DMS114 treated with DMSO at 0.1 percent for 48 hours (cell line): ENCODE results near the gene COMT.
"Not testable (repeated sequence)": the region's sequence is repeated elsewhere in the genome, so short reads cannot be mapped to it uniquely, and the experiment has no call there.

Experiments
- DNase-seq: peaks from one replicate; lab custom pipeline; 2025; ENCODE audit not compliant: unreplicated experiment; lab: John Stamatoyannopoulos, UW

COMT gene

DNA sequence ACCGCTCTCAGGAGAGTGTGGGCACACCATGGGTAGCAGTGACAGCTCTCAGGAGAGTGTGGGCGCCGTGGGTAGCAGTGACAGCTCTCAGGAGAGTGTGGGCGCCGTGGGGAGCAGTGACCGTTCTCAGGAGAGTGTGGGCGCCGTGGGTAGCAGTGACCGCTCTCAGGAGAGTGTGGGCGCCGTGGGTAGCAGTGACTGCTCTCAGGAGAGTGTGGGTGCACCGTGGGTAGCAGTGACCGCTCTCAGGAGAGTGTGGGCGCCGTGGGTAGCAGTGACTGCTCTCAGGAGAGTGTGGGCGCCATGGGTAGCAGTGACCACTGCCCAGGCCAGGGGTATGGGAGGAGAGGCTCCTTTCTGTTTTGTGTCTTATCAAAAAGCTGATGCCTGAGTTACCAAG lies 33.7 kb upstream of the COMT start:
- DNase-seq: not testable (repeated sequence)

DNA sequence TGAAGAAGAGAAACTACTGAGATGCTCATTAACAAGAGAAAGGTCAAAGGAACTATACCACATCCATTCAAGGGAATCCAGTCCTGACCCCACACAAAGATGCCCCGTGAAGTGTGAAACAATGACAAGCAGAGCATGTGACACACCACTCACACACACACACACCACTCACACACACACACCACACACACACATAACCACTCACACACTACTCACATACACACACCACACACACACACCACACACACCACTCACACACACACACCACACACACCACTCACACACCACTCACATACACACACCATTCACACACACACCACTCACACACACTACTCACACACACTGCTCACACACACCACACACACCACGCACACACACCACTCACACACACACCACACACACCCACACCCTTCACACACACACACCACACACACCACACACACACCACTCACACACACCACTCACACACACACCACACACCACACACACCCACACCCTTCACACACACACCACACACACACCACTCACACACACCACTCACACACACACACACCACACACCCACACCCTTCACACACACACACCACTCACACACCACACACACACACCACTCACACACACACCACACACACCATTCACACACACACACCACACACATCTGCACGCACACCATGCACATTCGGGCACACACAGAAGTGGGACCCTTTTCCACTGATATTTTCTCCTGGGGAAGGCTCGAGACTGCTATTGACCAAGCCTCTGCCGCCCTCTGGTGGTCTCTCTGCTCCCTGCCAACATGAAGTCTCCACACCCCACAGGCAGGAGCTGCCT lies 32.0 kb upstream of the COMT start:
- DNase-seq: peak; percentile 51

DNA sequence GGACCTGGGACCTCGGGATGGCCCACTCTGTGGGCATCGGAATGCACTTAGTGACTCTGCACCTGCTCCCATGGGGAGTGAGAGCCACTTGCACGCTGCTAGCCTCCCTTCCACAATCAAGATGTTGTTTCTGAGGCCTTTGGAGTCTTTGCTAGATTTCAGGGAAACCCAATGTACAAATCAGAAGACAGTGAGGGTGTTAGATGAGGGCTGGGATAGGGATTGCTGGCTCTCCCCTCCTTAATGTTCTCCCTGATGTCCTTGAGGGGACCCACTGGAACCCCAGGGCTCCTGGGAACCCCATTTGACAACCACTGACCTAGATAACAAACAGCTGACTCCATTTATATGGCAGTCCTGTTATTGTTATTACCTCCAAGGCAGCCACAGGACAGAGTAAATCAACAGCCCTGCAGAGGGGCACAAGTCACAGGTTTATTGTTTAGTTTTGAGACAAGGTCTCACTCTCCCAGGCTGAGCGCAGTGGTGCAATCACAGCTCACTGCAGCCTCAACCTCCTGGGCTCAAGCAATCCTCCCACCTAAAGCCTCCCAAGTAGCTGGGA lies 31.3 kb upstream of the COMT start:
- DNase-seq: no peak

DNA sequence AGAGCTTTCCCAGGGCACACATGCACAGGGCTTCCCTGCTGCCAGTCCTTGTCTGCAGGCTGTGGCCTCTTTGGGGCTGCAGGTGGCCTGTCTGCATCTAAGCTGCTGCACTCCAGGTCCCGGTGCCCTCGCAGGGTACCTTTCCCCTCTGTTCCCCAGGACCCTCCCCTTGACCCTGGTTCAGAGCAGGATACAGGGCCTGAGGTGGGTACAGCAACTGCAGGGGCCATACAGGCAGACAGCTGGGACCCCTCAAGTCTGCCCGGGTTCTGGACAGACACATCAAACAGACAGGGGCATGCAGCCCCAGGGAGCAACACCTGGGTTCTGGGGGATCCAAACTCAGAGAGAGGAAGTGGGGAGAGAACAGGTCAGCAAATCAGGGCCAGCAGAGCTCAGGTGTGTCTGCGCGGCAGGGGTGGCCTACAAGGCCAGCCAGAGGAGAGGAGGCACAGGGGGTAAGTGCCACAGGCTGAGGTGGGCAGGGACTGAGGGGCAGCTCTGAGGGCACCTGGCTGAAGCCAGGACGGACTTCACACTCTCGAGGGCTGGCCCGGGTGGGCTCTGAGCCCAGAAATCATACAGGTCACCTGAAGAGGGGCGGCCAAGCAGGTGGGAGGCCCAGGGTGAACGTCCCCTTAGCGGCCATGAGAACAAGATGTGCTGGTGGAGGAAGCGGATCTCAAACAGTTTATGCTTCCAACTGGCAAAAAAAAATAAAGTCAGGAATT lies 29.9 kb upstream of the COMT start:
- no peak for DNase-seq

DNA sequence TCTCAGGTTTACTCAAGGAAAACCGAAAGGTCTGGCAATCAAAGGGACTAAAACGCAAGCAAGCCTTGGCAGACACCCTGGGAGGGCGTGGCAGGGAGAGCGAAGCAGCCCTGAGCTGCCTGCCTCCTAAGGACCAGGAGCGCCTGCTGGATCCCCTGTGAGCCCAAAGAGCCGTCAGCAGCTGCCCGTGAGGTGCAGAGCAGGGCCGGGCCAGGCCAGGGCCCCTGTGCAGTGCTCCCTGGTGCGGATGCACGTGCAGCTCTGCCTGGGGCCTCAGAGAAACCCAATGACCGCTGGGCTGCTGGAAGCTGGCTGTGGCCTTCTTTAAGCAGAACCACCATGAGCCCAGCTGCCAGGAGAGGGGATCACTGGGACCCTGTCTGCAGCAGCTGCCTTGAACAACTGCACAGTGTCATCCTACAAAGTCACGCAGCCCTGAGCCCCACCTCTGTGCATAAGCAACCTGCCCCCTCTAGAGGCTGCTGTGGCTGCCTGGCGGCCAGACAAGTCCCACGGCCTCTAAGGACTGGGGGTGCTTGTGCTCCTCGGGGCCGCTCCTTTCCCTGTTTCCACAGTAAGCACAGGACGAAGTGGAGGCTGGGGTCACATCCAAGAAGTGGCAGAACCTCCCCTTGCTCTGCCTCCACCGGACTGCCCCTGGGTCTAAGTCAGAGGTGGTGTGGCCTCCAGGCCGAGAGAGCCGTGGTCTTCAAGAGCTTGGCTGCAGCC lies 29.1 kb upstream of the COMT start:
- no peak for DNase-seq

DNA sequence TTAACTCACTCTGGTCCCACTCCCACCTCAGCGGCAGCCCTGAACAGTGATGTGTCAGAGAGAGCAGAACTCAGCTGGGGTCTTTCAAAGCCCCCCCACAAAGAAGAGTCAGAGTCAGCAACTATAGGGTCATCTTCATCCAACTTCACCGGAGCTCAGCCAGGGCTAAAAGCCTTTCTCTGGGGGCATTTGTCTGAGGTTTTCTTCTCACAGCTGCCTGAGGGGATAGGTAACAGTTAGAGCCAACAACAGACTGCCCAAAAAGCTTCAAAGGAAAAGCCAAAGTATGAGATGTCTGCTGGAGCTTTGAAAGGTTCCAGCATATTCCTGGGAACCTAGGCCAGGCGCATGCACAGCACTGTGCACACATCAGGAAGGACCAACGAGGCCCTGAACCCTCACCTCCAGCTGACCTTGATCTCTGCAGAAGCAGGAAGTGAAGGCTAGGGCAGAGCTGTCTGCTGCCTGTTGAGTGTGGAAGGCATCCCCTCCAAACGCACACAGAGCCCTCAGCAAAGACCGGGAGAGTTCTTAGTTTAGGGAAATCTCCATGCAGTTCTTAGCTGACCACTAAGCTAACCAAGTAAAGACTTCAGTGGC lies 28.1 kb upstream of the COMT start:
- no peak for DNase-seq

DNA sequence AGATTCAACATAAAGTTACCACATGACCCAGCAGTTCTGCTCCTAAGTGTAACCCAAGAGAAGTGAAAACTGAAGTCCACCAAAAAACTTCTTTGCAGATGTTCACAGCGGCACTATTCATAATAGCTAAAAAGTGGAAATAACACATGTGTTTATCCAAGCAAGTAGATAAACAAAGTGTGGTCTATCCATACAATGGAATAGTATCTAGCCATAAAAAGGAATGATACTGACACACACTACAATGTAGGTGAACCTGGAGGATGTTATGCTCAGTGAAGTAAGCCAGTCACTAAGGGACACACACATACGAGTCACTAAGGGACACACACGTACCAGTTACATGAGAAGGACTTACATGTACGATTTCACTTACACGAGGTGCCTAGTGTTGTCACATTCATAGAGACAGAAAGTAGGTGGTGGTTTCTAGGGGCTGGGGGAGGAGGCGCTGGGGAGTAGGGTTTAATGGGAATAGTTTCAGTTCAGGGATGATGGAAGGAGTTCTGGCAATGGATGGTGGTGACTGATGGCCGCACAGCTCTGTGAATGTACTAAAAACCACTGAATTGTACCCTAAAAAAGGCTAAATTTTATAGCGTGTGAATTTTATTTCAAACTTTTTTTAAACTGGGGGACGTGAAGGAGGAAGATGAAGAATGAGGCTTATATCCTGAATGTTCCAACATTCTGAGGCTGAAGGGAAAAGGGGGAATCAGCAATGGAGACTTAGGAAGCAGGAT lies 27.2 kb upstream of the COMT start:
- DNase-seq: no peak

DNA sequence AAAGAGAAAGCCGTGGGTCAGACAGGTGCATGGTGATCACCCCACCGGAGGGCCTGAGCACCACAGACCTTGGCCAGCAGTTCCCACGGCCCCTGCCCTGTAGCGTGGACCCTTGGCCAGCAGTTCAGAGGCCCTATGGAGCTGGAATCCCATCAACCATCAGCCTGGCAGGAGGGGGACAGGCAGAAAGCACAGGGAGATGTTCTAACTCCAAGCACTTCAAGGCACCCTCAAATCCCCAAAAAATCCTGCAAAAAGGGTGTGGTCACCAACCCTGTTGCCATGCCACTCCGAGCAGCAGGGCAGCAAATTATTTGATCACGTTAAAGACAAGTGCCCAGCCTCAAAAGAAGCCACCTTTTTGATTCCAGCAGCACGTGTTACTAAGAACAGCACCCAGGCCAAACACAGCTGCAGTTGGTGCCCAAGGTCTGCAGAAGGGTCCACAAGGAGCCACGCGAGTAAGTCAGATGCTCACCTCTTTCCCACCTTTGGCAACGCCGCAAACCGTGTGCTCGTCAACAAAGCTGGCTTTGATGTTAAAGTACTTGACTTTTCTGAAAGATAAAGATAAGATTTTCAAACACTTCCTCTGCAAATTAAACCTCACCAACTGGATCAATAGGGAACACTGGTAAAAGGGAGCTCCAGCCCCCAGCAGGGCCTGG lies 26.2 kb upstream of the COMT start:
- no peak for DNase-seq

DNA sequence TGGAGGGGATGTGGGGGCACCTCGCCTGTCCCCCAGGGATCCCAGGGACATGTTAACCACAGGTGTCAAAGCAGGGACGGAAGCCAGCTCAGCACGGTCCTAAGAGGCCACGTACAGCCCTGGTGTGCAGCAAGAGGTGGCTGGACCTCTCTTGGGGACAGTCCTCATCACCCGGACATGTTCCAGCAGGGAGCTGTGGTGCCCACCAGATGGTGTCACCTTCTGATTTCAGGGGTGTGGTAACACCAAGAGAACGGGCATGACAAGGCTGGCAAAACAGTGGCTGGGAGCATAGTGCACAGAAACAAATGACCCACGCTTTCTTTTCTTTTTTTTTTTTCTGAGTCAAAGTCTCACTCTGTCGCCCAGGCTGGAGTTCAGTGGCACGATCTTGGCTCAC lies 25.6 kb upstream of the COMT start:
- DNase-seq: no peak

DNA sequence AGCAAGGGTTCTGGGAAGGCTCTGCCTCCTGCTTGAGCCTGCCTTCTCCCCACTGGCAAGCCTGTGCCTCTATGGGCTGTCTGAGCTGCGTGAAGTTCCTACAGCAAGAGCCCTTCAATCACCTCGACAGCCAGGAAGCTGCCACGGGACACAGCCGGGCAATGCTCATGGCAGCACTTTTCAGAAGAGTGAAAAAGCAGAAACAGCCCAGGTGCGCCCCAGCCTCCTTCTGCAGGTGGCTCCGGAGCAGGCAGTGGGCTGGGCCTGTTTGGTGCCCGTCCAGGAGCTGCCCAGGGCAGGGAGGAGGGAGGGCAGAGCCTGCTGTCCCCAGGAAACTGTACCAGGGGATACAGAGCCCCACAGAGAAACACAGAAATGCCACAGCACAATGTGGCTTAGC lies 24.6 kb upstream of the COMT start:
- no peak for DNase-seq

DNA sequence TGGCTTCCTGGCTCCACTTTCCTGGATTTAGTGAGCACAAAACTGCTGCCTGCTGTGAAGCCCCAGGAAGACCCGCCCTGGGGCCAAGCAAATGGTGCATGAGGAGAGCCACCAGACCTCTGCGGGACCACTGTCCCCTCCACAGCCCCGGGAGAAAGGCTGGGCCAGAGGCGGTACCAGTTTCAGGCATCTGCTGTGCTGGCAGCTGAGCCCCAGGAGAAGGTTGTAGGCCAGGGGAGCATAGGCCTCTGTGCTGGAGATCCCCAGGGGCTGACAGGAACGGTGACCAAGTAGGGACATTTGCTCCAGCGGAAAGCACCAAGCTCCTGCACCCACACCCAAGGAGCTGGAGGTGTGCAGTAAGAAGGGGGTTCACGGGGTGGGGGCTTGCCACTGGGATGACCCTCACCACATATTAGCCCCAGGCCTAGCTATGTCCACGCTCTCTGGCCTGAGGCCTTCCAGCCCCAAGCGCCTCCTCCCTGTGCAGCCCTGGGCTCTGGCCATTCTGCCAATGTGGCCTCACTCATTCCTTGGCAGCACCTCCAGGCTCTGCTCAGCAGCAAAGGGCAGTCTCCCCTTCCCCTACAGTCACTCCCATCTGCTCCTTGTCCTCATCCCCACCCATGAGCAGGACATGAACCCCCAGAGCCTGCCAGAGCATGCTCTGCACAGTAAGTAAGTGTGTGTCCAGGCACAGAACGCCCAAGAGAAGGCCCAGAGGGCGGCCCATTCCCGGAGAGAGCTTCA lies 24.0 kb upstream of the COMT start:
- DNase-seq: no peak

DNA sequence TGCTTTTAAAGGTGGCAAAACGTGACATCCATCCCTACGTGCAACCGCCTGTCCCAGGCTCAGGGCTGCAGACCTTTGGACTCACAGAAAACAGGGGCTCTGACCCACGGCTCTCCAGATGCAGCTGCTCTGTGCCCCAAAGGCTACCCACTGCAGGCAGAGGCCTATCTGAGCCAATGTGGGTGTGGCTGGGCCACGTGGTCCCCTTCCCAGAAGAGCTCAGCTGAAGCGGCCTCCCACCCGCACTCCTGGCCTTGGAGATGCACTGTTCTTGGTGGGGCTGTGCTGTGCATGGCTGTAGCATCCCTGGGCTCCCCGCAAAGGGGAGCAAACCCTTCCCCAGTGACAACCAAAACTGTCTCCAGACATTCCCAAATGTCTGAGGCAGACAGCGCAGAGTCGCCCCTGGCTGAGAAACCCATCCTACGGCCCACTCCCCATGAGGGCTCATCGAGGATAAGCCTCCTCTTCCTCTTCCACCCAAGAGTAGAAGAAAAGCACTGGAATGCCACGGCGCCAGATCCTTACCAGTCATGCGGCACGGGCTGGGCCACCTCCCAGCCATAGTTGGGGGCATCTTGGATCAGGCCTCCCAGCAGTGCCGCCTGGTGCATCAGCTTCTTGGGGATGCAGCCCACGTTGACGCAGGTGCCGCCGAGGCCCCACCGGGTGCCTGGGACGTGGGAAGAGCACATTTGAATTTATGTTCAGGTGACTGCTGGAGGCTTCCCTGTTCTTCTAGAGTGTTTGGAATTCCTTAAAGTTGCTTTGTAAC lies 23.1 kb upstream of the COMT start:
- no peak for DNase-seq

DNA sequence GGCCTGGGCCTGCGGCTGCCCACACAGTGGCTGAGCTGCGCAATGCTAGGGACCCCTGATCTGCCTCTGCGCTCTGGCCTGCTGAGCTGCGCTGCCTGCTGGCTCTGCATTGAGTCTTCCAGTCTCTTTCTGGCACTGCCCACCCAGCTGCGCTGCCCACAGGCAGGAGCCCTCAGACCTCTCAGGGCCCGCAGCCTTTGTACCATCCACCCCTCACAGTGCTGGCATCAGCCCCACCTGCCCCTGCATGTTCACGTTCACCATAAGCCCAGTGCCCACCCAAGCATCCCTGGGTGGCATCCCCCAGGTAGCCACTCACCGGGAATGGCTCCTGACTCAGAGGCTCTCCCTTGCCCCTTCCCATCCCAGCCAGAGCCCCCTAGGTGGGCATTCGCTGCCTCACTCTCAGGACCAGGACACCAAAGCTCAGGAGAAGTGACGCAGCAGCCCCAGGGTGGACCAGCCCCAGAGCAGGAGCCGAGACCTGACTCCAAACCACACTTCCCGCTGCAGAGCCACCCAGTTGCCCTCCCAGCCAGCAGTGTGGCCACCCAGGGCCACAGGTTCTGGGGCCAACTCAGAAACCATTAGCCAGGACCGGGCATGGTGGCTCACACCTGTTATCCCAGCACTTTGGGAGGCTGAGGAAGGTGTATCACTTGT lies 21.7 kb upstream of the COMT start:
- DNase-seq: no peak

DNA sequence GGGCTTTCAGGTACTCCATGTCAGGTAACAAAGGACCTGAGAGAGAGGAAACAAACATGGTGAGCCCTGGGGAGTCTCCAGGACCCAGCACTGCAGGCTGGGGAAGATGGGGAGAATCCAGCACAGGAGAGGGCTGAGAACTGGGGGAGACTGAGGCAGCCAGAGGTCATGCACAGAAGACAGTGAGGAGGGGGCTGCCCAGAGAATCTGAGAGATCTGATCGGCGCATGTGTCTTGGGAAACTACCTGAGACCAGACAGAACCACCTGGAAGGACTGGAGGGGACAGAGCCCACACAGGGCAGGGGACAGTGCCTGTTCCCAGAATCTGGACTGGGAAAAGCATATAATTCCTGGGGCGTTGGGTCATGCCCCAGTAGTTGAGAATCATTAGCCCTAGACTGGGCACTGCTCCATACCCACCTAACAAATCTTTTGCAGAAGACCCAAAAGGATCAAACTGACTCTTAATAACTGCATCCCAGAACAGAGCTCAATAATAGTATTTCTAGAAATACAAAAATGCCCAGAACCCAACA lies 20.0 kb upstream of the COMT start:
- no peak for DNase-seq

DNA sequence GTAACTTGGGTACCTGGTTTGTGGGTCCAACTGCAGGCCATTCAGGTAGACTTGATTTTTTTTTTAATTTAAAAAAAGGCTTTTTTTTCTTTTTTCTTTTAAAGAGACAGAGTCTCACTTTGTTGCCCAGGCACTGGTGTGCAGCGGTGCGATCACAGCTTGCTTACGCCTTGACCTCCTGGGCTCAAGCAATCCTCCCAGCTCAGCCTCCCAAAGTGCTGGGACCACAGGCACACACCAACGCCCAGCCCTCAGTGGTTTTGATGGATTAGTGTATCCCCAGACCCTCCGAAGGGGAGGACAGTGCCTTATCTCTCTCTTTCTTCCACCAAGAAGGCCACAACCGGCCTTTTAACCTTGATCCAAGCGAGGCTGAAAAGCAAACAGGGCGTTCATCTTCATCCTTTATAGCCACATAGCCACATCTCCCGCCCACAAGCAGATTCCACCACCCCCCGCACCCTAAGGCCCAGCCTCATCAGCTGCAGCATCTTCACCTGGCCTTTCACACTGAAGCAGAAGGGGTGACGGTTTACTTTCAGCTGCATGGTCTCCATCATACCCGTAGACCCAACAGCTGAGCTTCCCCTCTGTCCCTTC lies 17.6 kb upstream of the COMT start:
- DNase-seq: no peak

DNA sequence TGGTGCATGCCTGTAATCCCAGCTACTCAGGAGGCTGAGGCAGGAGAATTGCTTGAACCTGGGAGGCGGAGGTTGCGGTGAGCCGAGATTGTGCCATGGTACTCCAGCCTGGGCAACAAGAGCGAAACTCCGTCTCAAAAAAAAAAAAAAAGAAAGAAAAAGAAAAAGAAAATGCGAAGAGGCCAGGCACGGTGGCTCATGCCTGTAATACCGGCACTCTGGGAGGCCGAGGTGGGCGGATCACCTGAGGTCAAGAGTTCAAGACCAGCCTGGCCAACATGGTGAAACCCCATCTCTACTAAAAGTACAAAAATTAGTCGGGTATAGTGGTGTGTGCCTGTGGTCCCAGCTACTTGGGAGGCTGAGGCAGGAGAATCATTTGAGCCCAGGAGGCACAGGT lies 15.5 kb upstream of the COMT start:
- not testable (repeated sequence) for DNase-seq

DNA sequence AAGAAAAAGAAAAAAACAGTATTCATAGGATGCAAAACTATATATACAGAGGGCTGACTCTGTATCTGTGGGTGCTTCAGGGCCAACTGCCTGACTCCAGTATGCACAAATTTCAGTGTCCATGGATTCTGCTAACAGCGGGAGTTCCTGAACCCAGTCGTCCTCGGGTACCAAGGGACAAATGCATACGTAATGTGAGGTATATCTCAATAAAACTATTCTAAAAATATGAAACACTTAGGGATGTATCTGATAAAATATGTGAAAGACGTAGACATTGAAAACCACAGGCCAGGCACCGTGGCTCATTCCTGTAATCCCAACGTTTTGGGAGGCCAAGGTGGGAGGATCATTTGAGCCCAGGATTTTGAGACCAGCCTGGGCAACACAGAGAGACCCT lies 13.9 kb upstream of the COMT start:
- DNase-seq: no peak
